A172 (cell line): ENCODE data around the gene LUZP2. TPM values are rescaled to one million over a fixed set of nuclear protein-coding genes. Genes with fewer than 3 reads are reported as not detected.
A peak's percentile ranks its signal among the peaks of the same experiment; 100 is the strongest.

ENCODE experiments used
- DNase-seq: peaks from one replicate; pipeline ENCODE4 v3.0.0-alpha.2; 2015; ENCODE audit warnings: low spot score
- total RNA-seq: library from RNA; depleted of rRNA; stranded (reverse); fragments of >200 nt; shearing (Covaris generic); gene quantifications from 2 replicates; pipeline ENCODE4 v1.2.3, GENCODE V29; 2014

The LUZP2 gene
- total RNA-seq, 1 experiment from 2014 or later = not detected

DNA sequence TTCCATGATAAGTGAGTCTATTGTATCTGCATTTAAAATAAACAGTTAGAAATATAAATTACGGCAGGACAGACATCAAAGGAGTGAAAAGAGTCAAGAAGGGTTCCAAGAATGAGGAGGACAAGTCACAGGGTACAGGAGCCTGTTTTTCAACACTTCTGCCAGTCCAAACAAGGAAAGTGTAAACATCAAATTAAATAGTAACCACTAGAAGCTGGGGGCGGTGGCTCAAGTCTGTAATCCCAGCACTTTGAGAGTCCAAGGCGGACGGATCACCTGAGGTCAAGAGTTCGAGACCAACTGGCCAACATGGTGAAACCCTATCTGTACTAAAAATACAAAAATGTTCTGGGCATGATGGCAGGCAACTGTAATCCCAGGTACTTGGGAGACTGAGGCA lies 219.6 kb downstream of the LUZP2 start:
- no peak for DNase-seq

GRCh38 chr11:24723231-24723630 lies 226.4 kb downstream of the LUZP2 start:
- no peak for DNase-seq

DNA sequence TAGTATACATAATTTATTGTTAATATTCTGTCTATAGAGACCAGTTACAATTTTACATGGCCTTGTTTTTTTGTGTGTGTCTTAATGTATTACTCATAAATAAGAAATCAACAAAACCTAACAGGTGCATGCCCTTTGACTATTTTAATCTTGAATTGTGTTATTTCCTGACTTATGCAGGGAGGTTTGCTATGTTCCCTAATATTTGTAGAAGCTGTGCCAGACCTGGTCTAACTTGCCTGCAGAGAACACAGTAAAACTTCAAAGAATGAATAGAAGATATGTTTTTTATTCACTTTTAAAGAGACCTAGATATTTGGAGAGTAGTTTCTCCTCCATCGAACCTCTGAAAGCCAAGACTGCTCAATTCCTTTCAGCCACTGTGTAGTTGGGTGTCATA lies 234.7 kb downstream of the LUZP2 start:
- no peak for DNase-seq

DNA sequence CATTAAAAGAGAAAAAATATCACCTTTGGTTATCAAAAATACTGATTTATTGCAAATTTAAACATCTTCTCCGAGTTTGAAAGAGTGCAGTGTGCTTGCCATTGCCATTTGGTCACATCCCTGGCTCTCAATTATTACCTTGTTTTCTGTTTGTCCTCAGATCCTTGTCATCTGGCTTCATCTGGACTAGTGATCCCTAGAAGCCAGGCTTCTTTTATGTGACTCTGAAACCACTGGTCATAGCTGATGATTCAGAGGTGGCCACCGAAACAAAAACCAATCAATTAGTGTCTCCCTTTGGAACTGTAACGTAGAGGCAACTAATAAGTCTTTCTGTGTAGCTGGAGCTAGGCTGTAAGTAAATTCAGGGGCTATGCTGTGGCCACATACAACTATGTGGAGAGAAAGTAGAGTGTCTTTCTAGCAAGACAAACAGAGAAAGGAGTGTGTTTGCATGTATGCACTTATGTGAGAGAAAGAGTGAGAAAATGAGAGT lies 237.9 kb downstream of the LUZP2 start:
- DNase-seq = no peak

DNA sequence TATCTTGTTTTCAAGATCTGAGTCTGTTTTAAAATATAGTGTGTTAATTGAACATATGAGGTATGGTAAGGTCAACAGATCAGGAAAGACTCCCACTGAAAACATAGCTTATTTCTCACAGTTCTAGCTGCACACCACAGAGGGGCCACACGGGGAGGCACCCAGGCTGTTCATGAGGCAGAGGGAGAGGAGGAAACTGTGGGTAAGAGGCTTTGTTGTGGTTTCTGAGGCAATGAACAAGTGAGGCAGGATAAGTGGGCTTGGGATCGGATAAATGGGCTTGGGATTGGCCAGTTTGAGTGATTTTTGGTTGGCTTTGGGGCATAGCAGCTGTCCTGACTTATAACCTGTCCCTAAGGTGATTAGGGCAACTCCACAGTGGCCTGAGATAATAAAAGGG lies 242.1 kb downstream of the LUZP2 start:
- no peak for DNase-seq

DNA sequence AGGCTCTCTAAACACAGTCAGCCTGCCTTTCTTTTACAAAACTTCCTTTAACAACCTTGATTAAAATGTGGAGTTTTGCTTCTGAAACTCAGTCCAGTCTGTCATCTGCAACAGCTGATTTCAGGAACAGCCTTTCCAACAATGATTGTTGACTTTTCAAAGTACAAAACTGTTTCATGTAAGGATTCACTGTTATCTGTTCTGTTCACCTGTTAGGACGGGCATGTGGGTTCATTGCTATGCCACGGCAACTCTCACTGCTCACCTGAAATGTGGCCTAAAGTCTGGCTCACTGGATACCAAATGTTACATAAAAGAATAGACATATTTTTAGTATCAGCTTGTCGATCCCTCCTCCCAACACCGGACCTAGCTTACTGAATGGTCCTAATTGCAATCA lies 242.8 kb downstream of the LUZP2 start:
- no peak for DNase-seq

- DNase-seq = no peak
Measured at GRCh38 chr11:24747275-24748251, 250.7 kb downstream of the LUZP2 start.

- DNase-seq = no peak
Measured at GRCh38 chr11:24748261-24748660, 251.4 kb downstream of the LUZP2 start.

- peak; percentile 16 for DNase-seq
Measured at GRCh38 chr11:24754406-24754805, 257.6 kb downstream of the LUZP2 start.

DNA sequence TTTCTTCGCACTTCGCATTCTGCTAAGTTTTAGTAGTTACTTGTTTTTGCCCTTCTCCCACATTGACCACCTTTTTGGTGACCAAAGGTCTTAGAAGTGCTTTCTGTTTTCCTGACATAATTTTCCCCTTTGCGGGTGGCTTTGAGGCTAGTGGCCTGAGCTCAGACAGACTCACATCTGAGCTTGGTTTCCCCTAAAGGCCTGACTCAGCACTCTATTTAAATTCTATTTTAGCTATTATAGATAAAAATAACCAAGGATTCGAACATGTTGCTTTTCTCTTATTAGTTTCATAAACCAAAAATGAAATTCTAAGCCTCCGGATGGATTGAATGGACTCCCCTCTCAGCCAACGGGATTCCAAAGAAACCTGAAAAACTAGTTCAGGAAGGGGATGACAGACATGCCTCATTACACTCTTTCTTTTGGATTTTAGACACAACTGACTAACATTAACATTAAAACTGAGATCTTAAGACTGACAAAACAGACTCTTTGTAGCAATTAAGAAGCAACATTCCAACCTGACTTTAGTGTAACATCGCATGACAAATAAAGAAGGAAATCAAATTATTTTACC lies 258.5 kb downstream of the LUZP2 start:
- DNase-seq = no peak

GRCh38 chr11:24759742-24760141 lies 262.9 kb downstream of the LUZP2 start:
- DNase-seq = no peak

GRCh38 chr11:24760681-24761080 lies 263.8 kb downstream of the LUZP2 start:
- peak; percentile 11 for DNase-seq

DNA sequence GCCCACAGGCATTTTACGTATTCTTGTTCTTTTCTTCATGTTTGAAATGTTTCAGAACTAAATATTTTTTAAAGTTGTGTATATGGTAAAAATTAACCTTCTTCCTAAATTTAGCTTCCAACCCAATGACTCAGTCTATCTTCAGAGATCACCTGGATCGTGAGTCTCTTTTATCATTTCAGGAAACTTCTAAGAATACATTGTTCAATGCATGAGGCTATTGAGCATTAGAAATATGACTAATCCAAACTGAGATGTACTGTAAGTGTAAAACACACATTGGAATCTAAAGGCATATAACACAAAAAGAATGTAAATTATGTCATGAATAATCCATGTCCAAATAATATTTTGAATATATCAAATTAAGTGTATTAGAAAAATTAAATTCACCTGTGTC lies 265.2 kb downstream of the LUZP2 start:
- no peak for DNase-seq

- no peak for DNase-seq
Measured at GRCh38 chr11:24767411-24767810, 270.6 kb downstream of the LUZP2 start.

DNA sequence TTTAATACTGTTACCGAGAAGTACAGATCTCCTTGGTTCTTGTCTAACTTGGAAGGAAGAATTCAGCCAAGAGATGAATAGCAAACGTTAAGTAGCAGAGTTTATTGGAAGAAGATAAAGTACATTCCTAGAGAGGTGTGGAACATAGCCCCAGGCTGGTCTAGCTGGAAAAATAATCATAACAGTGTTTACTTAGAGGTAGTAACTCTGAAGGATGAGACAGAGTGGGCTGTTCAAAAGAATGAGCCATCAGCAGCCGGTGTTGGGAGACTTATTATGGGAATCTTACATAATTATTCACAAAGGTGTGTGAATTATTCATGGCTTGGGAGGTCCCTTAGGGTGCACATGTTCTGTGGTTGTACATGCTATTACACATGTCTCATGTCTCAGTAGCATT lies 276.5 kb downstream of the LUZP2 start:
- no peak for DNase-seq

GRCh38 chr11:24779791-24780190 lies 282.9 kb downstream of the LUZP2 start:
- peak; percentile 3 for DNase-seq

- DNase-seq = no peak
Measured at GRCh38 chr11:24781288-24781687, 284.4 kb downstream of the LUZP2 start.

GRCh38 chr11:24793479-24793878 lies 296.6 kb downstream of the LUZP2 start:
- peak; percentile 4 for DNase-seq

DNA sequence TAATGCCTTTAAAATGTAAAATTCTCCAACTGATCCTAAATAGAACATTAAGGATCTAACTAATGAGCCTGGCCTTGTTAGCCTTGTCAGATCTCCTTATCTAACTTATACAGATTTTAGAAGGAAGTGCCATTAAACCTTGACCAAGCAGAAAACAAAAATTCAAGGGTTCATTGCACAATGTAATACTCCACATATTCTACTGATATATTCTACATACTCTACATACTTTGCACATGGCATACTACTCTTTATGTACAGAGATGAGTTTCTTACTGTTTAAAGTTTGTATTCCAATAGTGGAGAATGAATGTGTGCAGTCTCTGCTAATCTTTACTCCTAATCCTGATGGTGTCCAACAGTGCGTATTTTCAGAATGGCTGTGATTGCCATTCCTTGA lies 297.2 kb downstream of the LUZP2 start:
- no peak for DNase-seq

GRCh38 chr11:24805671-24806070 lies 308.8 kb downstream of the LUZP2 start:
- DNase-seq = no peak

DNA sequence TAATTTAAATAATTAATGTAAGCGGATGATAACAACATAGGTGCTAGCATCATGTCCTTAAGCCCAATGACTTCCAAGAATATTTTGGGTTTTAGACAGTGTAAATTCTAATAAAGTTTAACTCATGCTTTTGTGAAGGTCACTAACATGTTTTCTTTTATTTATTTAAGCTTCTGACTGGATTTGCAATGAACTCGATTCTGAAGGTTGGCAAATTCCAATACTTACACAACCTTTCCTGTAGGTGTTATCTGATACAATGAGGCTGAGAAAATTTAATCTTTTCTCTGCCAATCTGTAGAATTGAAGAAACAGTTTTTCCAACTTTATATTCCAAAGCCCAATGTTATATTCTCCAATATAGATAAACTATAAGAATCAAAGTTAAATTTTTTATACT lies 311.3 kb downstream of the LUZP2 start:
- no peak for DNase-seq

- DNase-seq = no peak
Measured at GRCh38 chr11:24819006-24819405, 322.2 kb downstream of the LUZP2 start.

- no peak for DNase-seq
Measured at GRCh38 chr11:24819863-24820434, 323.1 kb downstream of the LUZP2 start.
